ENCODE data around the gene FOXJ1.

FOXJ1 gene

DNA sequence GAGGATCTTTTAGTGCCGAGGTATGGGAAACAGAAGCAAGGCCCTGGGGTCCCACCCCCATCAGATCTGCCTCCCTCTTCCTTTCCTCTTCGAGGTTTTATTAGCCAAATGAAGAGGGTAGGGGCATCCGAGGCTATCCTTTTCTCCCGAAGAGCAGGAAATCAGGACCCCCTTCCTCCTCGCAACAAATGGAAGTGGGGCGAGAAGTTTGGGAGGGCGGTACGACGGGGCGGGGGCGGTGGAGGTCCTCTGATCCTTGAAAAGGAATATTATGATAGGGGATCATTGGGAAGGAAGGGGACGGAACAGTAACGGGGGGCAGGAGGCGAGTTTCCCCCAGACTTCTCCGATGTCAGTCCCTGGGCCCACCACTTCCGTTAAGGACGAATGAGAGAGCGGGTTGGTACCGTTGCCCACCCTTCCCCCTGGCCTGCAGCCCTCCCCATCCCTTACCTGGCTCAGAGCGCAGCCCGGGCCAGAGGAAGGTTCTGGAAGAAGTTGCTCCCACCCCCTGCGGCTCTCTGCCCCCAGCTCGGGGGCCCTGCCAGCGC is 309 bp downstream of the FOXJ1 start:
- no peak for DNase-seq

DNA sequence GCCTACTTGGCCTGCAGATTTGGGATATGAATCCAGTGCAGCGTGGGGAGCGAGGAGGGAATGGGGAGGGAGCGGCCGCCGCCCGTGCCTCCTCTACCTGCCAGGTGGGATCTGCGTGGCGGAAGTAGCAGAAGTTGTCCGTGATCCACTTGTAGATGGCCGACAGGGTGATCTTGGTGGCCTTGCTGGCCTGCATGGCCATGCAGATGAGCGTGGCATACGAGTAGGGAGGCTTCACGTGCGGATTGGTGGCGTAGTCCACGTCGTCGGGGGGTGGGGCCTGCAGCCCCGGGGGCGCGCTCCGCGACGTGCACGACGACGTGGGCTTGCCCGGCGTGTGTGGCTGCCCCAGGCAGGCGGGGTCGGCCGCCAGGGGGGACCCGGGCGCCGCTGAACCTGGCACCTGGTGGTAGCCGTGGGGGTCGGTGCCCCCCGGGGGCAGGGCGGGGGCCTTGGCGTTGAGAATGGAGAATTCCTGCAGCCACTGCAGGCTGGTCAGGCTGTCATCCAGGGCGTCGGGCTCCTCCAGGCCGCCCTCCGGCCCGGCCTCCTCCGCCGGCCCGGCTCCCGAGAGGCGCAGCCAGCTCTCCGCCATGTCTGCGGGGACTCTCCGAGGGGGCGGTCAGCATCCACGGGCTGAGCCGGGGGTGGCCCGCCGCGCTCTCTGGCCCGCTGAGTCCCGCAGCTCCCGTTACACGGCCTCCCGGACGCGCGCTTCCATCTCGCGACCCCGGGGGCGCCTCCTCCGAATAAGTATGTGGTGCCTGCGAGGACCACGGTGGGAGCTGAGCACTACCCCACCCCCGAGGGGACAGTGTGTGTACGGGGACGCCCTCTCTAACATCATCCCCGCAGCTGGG is 1.0 kb downstream of the FOXJ1 start:
- no peak for DNase-seq

DNA sequence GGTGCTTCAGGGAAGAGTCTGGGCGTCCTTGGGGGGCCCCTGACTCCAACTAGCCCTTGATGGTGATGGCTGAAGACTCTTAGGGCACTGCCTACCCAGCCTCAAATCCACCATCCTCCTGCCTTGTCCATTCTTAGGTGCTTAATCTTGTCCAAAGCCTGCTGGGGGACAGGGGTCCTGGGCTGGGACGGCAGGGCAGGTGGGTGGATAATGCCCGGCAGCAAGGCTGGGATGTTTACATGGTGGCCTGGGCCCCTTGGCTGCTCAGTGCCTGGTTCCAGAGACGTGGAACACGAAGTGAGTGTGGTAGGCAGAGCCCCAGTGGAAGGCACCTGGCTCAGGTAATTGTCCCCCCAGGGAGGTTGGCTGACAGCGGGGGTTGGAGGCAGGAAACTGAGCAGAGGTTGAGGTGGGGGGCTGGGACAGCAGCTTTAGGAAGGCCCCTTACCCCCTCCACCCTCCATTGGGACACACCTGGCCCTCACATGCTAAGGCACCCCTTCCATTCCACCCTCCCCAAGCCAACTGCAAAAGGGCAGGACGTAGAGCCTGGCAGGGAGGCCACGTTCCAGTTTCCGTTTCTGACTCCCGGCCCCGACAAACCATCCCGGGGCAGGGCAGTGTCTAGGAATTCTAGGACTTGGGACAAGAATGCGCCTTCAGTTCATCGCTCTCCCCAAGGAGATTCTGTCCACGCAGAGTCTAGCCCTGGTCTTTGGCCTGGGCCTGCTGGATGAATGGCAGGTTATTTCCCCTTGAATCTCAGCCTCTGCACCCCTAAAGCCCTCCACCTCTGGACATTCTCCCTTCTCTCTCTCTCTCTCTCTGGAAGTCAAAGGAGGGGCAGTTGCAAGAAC is 1.9 kb downstream of the FOXJ1 start:
- no peak for DNase-seq

DNA sequence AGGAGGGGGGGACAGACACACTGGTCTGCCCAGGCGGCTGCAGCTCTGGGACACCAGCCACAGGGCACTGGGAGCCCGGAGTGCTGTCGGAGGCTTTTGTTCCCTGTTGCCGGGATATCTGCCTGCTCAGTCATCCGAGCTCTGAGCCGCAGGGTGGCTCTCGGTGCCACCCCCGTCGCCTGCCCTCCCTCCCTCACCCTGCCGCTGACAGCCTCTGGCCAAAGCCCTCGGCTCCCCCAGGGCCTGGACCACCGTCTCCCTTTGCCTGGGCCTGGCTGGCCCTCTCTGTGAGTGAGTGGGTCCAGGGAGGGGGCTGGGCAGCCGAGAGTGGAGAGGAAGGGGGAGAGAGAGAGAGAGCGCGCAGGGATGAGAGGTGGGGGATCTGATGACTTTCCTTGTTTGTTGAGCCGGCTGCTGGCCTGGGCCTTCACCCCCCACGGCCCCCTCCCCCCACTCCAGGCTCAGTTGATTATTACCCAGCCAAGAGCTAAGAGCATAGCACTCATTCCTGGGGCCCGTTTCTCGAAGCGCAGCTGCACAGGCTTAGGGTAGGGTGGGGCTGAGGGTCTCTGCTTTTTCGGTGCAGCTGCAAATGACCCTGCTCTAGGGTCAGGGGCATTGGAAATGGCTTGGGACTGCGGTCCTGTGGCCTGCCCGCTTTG is 2.7 kb downstream of the FOXJ1 start:
- DNase-seq = no peak

DNA sequence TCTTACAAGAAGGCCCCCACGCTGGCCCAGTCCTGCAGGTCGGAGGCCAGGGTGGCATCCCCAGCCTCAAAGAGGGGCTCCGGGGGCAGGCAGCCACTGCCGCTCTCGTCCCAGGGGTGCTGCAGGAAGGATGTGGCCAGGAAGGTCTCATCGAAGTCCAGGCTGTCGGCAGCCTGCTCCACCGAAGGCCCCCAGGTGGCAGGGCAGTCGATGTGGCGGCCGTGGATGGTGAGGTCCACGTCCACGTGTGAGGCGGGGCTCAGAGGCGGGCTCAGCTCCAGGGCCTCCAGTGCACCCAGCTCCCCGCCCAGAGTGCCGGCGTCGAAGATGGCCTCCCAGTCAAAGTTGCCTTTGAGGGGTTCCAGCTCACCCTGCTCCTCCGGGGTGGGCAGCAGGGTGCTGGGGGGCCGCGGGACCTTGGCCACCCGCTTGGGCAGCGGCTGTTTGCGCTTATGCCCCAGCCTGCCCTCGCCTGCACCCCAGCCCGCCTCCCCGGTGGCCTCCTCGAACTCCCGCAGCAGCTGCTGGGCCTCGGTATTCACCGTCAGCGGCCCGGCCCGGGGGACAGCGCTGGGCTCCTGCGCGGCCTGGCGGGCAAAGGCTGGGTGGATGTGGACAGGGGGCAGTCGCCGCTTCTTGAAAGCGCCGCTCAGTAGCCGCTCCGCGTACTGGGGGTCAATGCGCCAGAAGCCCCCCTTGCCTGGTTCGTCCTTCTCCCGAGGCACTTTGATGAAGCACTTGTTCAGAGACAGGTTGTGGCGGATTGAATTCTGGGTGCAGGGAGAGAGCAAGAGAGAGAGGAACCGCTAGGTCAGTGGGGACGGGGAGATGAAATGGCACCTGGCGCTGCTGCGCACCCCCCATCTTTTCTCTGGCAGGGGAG is 3.5 kb downstream of the FOXJ1 start:
- no peak for DNase-seq

DNA sequence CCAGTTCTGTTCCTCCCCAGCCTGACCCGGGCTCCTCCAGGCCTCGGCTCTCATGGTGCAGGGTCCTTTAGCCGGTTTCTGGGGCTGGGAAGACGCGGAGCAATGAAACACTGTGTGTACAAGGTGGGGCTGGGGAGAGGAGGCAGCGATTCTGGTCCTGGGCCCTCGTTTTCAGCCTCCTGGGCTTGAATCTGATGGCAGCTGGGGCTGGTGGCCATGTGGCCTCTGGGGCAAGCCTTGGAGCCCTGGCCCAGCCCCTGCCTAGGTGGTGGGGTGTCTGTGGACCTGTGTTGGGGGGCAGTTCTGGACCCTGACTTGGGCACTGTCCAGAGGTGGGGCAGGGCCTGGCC is 4.1 kb downstream of the FOXJ1 start:
- no peak for DNase-seq

DNA sequence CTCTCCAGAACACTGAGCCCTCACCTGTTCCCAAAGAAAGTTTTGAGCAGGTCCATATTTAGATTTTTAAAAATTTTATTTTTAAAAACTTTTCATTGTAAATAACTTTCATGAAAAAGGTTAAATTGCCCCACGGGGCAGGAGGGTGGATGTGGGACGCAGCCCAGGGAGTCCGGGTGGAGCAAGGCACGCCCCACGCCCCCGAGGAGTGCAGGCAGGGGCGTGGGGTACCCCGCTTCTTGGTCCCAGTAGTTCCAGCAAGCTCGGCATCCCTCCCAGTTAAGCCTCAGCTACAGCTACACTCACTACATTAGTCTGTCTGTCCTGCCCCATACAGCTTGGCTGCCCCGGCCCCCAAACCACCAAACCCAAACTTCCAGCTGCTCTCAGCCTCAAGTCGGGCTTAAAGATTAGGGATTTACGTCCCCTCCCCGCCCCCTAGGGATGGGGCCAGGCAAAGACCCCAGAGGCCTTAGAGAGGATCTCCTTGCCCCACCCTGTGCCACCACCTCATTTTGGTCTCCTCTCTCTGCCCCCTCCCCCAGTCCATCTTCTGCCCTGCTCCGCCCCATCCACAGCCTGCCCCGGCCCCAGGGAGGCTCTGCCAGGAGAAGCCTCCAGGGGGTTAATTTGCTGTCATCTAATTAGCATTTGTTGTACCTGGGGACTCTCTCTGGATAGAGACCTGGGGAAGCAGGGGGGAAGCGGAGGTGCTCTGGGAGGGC is 4.6 kb downstream of the FOXJ1 start:
- DNase-seq = no peak

DNA sequence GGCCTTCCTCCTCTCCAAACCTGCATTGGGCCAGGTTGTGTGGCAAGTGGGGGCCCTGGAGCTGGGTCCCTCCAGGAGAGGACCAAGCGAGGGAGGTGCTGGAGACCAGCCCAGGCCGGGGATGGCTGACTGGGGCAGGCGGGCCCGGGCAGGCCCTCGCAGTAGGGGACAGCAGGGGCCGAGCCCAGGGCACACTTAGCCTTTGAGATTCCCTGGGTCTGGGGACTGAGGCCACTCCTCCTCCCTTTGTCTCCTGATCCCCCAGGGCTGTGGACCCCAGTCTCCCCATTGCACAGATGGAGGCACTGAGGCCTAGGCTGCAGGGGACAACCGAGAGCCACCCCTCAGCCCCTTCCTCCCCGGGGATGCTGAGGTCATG is 5.2 kb downstream of the FOXJ1 start:
- no peak for DNase-seq

DNA sequence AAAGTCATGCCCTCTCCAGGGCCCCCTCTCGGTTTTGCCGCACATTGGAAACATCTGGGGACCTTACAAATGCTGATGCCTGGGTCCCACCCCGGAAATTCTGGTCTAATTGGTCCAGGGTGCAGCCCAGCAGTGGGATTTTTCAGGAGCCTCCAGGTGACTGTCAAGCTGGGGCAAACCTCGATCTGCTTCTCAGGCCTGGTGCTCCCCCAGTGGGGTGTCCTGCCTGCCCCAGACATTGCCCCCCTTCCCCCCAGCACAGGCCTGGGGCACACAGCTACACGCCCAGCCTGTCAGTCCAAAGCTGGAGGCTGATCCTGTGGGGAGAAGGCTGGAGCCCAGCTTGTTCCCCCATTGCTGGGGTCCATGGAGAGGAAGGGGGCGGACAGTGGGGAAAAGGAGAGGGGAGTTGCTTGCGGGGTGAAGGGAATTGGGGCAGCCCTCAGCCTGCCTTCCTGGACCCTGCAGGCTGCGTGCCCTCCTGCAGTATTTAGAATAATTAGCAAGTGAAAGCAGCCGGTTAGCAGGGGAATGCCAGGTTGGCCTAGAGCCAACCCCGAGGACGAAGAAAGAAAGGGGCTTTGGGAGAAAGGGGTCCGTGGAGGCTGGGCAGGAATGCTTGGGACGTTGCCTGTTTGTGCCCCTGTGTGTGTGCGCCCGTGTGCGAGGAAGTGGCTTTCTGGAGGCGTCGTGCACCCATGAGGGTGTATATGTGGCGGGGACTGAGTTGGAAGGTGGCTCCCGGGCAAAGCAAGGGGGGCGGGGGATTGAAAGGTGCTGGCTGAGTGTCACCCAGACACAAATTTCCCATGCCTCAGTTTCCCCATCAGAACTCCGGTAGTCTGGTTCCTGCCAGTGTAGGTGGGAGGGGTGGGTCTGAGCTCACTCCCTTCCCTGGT is 5.9 kb downstream of the FOXJ1 start:
- no peak for DNase-seq

DNA sequence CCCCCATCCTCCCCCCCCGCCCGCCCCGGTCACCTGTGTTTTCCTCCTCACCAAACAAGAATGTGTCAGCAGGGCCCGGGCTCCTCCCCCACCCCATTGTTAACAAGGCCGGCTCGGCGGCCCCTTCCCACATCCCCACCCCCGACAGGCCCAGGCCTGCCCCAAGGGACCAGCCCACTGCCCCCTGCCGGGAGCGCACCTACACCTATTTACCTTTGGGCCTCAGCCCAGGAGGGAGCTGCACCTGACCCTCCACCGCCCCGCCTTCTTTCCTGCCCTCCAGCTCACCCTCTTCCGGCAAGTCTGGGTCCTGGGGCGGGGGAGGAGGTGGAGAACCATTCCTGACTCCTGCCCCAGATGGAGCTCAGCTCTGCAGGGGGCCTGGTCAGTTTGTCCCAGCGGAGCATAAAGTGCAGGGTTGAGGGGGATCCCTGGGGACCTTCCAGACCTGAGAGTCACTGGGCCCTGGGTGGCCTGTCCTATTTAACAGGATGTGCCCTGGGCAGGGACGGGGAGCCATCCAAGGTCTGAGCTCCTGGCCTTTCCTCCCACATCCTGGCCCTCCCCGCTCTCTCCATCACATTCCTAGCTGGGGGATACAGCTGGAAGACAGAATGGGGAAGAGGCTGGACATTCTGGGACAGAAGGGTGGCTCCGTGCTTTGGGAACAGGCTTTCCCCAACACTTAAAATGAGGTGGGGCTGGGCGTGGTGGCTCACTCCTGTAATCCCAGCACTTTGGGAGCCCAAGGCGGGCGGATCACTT is 8.3 kb downstream of the FOXJ1 start:
- DNase-seq = no peak

DNA sequence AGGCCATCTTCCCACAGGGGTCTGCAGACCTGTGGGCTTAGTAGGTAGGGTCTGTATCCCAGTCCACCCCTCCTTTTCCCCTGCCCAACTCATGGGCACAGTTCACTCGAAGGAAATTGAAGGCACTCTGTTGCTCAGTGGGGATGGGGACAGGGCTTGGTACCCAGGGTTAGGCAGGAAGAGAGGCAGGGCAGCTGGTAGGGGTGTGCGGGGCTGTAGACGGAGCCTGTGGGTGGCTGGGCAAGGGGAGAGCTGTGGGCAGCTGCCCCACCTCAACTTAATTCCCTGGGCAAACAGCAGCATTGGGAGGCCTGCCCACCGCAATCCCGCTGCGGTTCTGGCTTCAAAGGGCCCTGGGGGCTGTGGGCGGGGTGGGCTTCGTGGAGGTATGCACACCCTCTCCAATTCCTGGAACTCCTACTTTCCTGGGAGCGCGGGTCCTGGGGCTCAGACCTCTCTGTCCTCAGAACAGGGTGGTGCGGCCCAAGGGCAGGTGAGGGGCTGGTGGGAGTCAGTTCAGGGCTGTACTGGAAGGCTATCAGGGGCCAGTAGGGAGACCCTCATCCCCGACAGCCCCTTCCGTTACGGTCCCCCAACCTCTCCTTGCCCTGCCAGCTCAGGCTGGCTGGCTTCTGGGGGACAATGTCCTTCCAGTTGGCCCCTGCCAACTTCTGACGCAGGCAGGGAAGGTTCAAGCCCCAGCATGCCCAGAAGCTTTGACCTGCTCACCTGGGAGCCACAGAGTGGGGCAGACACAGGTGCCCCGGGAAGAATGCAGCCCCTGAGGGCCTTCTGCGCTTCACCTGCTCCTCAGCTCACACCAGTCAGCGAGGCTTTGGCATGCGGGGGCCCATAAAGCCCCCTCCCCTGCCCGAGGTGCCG is 9.1 kb downstream of the FOXJ1 start:
- DNase-seq = no peak

DNA sequence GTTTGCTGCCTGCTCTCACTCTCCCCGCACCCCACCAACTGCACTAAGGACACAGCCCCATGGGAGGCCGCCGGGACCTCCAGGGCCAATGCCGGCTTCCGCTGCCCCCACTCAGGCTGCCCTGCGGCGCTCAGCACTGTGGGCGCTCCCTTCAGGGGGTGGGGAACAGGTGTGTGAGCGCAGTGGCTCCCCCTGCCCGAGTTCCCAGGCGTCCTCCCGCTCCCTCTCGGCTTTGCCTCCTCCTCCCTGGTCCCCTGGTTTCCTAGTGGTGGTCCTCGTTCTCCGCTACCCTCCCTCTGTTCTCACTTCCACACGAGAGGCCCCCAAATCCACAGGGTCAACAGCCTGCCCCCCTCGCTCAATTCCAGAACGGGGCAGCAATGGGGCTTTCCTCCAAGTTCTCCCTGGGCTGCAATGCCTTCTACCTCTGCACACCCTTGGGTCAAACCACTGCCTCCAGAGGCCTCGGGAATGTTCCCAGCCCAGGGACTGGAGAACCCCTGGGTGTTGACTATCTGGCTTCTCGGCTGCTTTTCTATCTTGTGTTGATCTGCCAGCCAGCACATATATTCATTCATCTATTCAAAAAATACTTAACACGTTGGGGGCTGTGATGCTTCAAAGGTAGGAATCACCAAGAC is 9.9 kb downstream of the FOXJ1 start:
- no peak for DNase-seq

DNA sequence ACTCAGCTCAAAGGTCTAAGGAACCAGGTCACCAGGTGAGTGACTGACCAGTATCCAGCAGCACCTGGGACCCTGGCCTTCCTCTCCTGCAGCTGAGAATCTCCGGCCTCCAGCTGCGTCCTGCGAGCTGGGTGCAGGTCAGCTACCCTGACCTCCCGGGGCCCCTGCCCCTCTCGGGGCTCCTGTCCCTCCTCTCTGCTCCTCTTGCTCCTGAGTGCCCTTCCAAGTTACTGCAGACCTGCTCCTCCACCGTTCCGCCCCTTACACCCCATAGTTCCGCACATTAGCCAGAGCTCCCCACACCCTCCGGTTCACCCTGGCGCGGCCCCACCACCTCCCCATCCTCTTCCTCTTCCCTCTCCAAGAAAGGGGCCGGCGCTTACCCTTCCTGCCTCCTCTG is 10.6 kb downstream of the FOXJ1 start:
- no peak for DNase-seq

DNA sequence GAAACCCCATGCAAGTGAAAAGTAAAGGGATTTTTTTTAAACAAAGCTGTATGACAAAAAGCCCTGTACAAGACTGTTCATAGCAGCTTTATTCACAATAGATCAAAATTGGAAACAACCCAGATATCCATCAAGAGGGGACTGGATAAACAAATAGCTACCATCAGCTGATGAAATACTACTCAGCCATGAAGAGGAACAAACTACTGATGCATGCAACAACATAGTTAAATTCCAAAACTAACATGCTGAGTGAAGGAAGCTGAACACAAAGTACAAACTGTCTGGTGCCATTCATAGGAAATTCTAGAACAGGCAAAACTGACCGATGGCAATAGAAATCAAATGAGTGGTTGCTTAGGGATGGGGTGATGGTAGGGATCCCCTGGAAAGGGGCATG is 15.1 kb downstream of the FOXJ1 start:
- DNase-seq = no peak

DNA sequence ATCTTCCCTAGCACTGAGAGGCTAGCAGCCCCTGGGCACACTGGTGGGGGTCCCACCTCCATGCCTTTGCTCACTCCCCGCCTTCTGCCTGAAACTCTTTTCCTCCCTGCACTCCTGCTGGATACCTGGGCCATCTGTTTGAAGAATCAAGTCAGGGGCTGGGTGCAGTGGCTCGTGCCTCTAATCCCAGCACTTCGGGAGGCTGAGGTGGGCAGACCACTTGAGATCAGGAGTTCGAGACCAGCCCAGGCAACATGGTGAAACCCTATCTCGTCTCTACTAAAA is 15.7 kb downstream of the FOXJ1 start:
- no peak for DNase-seq

DNA sequence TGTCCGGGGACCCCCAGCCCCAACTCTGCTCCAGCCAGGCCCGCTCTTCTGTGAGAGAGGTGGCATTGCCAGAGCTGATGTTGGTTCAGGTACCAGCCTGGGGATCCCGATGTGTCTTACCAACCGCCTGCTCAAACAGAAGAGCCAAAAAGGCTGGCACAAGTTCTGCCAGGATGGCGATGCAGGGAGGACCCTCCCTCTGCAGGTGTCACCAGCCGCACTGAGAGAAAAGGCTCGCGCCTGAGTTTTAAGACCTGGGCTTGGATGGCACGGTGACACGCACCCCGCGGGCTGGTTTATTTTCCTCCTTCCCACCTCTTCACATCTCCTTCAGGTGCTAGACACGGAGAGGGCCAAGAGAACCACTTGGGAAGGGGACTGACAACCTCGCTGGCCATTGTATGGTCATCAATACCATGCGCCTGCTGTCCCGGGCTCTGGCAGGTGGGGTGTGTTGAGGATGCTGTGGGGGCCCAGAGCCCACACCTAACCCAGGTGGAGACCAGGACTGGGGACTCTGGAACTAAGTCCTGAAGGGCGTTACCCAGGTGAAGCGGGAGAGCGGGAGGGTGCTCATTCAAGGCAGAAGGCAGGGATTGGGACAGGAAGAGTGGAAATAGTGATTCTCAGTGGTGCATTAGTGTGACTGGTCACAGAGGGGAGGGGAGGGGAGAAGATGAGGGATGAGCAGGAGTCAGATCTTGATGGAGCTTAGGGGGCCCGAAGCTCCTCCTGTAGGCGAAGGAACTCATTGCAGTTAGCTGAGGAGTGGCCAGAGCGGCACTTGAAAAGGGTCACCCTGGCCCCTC is 16.3 kb downstream of the FOXJ1 start:
- DNase-seq = no peak

DNA sequence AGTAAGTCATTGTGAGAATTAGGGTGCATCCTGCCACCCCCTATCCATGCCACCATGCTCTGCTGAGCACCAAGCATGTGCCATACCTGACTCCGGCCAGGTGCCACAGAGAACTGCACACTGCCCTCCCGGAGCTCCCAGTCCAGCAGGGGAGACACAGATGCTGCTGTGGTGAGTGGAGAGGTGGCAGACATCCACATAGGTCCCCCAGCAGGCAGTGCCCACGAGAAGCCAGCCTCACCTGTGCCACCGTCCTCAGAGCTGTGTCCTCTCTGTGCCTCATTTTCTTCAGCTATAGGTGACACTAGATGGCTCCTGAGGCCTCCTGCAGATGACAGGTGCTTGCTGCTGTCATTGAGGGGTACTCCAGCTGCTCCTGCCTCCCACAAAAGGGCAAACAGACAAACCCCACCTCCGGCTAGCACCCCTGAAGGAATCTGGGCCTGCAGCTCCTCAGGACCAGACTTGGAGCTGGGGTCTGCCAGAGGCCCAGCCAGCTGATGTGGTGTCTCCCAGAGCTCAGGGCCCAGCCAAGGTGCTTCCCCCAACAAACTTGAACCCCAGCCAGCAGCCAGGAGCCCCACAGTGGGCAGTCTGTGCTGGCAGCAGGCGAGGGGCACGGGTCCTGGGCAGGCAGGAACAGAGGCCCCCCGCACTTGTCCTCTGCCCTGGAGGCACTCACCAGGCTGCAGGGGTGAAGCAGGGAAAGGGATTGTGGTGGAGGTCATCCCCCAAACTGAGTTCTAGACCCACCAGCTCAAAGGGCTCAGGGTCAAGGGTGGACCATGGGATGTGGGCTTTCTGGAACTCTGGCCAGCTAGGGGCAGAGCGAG is 17.1 kb downstream of the FOXJ1 start:
- no peak for DNase-seq

Measured in NCI-H1048 (cell line).